Activated CD4-positive, alpha-beta T cell treated with anti-CD3 and anti-CD28 coated beads, Interleukin-2, amount 50 U/mL, for 24 hours (primary cell): ENCODE data around the gene CORO2B.

Experiments used
- DNase-seq, 2 donors: peaks; one replicate each; pipeline ENCODE4 v3.0.0-alpha.2; 2020; ENCODE audit warnings: low read depth in 1 of 2, low spot score in 1 of 2

Gene CORO2B

DNA sequence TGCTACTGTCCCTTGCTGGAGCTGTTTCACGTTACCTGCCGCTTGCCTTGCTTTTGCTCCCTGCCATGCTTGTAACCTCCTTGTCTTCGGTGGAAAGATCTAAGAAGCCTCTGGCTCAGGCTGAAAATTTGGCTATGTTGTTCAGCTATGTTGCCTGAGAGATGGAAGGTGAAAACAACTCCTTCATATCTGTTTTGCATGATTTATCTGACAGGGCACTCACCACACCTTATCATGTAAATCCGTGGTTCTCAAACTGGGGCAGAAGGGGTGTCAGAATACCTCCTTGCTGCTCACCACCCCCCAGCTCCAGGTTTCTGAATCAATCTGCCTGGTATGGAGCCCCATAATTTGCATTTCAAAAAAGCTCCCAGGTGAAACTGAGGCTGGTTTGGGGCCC, 6.5 kb upstream of the CORO2B start:
- DNase-seq, result no peak

DNA sequence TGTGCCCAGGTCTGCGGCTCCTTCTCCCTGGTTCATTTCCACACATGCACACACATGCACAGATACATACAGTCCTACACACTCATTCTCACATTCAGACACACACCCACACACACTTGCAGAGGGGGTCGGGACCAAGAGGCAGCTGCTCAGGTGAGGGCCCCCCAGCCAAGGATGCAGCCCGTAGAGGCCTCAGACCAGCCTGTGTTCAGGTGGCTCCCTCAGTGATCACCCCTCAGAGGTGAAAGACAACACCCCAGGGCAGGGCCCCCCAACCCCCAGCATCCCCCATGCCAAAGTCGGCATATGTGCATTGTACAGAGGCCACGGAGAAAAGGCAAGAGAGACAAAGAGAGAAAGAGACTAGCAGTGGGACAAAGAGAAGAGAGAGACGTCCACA, 5.9 kb upstream of the CORO2B start:
- DNase-seq, result no peak

DNA sequence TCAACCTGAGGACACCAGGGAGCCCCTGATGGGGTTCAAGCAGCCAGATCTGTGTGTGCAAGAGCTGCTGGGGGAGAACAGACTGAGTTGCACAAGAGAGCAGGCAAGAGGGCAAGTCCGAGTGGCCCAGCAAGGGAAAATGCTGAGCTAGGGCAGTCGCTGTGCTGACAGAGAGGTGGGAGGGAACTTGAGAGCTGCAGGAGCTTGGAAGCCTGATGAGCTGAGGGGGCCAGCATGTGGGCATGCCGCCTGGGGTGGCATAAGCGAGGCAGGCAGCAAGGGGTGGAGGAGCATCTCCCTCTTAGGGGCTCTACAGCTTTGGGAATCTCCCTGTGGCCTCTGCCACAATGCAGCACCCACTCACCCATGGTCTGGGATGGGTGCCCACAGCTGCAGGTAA, 4.7 kb upstream of the CORO2B start:
- no peak for DNase-seq

- no peak for DNase-seq
These were observed 4.2 kb upstream of the CORO2B start for GRCh38 chr15:68574629-68575028.

DNA sequence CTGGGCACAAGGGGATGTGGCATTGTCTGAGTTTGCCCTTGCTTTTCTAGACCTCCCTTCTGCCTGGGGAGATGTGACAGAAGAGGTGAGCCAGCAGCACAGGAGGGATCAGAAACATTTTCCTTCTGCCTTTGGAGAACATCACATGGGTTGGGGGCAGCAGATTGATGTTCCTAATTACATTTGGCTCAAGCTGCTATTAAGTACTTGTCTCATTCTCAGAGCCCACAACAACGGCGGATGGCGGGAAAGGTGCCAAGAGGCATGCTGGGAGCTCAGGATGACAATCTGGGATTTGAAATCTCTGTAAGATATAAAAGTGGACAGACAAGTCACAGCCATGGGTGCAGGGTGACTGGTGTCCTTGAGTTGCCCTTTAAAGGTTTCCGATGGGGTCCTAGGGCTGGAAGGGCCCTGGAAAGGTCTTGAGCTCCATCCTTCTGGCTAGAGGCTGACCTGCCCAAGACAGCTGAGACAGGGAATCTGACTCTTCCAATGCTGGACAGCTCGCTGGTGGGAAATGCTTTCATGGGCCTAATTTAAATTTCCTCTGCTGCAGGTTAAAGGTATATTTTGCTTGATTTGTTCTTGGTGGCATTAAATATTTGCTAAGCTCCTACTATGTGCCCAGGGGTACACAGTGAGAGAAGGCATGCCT, 2.4 kb upstream of the CORO2B start:
- DNase-seq, result no peak

GRCh38 chr15:68578175-68578979, 416 bp upstream of the CORO2B start:
- DNase-seq, result peak in 1 of 2 donors; percentile 6

- no peak for DNase-seq
These were observed 1.5 kb downstream of the CORO2B start for GRCh38 chr15:68580026-68580882.

GRCh38 chr15:68580883-68581155, 2.0 kb downstream of the CORO2B start:
- DNase-seq, result no peak

DNA sequence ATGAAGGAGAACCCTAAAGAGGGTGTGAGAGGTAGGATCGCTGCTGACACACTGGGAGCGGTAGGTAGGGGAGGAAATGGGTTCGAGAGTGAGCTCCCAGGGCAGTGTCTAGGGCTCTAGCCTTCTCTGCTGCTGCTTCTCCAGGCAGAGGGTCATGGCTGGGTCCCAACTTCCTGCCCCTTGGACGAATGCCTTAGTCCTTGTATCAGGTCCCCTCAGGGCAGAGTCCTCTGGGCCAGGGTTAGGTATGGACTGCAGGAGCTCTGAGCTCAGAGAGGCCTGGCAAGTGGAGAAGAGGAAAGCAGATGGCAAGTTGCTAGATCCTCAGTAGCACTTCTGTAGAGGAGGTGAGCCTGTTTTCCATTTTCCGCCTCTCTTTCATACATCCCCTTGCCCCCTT, 2.9 kb downstream of the CORO2B start:
- DNase-seq, result no peak

- no peak for DNase-seq
These were observed 3.4 kb downstream of the CORO2B start for GRCh38 chr15:68582236-68582635.

- no peak for DNase-seq
These were observed 4.1 kb downstream of the CORO2B start for GRCh38 chr15:68582864-68583263.

DNA sequence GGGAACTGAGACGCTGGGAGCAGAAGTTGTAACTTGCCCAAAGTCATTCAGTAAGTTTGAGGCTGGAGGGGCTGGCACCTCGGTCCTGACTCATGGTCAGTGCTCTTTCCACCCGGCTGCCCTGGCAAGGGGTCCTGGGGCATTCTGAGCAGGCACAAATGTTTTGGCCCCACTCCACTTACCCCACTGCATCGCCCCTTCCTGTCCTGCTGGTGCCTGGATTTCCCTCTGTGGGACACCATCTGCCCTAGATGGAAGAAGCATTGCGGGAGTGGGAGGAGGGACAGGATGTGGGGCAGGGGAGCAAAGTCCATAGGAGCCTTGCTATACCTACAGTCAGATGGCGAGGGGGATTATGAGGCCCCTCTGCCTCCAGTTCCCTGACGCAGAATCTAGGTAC, 4.5 kb downstream of the CORO2B start:
- DNase-seq, result no peak

- DNase-seq, result no peak
These were observed 5.4 kb downstream of the CORO2B start for GRCh38 chr15:68583936-68584755.

- DNase-seq, result no peak
These were observed 6.2 kb downstream of the CORO2B start for GRCh38 chr15:68584756-68585573.

DNA sequence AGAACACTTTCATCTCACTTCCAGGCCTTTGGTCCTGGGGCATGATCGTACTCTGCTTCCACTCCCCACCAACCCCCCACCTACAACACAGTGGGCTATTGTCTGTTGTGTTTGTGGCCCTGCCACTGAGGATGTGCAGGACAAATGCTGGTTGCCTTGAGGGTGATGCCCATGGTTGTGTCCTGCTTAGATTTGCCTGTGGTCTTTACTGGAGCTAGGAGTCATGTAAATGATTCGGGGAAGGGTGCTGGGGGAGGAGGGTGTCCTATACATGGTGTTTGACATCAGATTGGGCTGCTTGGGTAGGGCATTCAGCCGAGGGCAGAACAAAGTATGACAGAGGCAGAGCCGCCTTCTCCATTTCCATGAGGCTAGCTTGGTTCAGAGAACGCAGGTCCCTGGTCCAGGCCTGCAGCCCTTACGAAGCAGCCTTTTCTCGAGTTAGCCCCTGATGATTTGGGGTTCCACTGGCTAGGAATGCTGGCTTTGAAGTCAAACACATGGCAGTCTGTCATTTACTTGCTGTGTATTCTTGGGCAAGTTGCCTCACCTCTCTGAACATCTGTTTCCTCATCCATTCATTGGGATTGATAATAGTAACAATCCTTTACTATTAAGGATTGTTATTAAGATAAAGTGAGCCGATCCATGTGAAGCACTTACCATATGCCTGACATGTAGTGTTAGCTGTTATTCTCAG, 6.9 kb downstream of the CORO2B start:
- no peak for DNase-seq

DNA sequence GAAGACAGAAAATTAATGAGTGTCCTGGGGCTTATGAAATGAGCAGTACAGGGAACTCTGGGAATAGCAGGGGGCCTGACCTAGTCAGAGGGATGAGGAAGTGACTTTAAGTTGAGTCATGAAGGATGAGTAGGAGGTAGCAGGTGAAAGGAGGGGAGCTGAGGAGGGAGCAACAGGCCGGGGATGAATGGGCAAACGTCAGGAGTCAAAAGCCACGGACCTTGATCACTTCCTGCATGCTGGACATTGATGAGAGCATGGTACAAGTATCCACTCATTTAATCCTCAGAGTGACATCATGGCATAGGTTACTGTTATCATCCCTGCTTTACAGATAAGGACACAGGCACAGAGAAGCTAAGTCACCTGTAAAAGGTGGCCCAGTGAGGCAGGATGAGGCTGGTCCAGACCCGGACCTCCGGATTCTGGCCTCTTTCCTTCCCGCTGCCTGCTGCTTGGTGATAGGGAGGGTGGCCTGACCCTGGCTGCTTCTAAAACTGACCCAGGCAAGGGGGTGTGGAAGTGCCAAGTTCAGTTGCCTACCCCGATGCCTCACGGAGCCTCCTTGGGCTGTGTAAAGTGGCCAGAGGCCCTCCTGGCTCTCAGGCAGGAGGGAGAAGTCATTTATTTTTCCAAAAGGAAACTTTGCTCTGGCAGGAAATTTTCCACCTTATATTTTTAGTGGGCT, 7.6 kb downstream of the CORO2B start:
- DNase-seq, result no peak

GRCh38 chr15:68587769-68588385, 9.1 kb downstream of the CORO2B start:
- no peak for DNase-seq

DNA sequence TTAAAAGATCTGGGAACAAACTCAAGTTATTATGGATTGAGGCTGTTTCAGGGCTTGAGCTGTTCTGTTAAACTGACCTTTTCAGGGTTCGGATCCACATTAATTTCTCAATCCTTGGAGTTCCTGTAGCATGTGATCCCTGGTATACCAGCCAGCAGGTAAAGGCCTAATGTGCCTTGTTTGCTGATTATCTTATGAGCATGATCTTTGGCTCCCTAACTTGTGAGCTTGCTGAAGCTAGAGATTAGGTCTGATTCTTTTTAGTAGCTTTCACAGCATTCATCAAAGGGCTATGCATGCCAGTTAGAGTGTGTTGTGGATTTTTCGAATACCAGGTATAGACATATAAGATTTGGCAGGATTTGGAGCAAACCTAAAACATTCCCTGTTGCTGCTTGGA, 10.3 kb downstream of the CORO2B start:
- DNase-seq, result no peak
